Kidney epithelial cell (primary cell): ENCODE results near the gene FAM53C. TPM values are rescaled to one million over a fixed set of nuclear protein-coding genes. Genes with fewer than 3 reads are reported as not detected.

Experiments
- DNase-seq: peaks from one replicate; pipeline ENCODE4 v3.0.0-alpha.2; 2010; ENCODE audit warnings: low read depth
- H3K27me3 ChIP-seq: 2 replicates; pipeline ENCODE4 v1.6.0; 2011; ENCODE audit warnings: low read length; ENCODE audit not compliant: control insufficient read depth, insufficient read depth
- H3K36me3 ChIP-seq: 2 replicates; pipeline ENCODE4 v1.5.1; 2011; ENCODE audit warnings: low read length; ENCODE audit not compliant: control insufficient read depth, insufficient read depth
- H3K4me3 ChIP-seq: 2 replicates; pipeline ENCODE4 v1.5.1; 2011; ENCODE audit warnings: low read depth, mild to moderate bottlenecking, control low read depth, low read length
- total RNA-seq: library from RNA; depleted of rRNA; stranded (reverse); fragments of >200 nt; gene quantifications from 2 replicates; pipeline ENCODE4 v1.2.3, GENCODE V29; 2015
- TF ChIP-seq, protein P1 (sequence below): IDR thresholded peaks from 2 replicates; pipeline ENCODE4 v1.5.1; 2011; ENCODE audit warnings: mild to moderate bottlenecking, moderate library complexity, low read length, control low read depth, inconsistent platforms; ENCODE audit not compliant: insufficient read depth, poor library complexity, severe bottlenecking

The FAM53C gene
- total RNA-seq, 1 donor from 2014 or later = 26.3 TPM

DNA sequence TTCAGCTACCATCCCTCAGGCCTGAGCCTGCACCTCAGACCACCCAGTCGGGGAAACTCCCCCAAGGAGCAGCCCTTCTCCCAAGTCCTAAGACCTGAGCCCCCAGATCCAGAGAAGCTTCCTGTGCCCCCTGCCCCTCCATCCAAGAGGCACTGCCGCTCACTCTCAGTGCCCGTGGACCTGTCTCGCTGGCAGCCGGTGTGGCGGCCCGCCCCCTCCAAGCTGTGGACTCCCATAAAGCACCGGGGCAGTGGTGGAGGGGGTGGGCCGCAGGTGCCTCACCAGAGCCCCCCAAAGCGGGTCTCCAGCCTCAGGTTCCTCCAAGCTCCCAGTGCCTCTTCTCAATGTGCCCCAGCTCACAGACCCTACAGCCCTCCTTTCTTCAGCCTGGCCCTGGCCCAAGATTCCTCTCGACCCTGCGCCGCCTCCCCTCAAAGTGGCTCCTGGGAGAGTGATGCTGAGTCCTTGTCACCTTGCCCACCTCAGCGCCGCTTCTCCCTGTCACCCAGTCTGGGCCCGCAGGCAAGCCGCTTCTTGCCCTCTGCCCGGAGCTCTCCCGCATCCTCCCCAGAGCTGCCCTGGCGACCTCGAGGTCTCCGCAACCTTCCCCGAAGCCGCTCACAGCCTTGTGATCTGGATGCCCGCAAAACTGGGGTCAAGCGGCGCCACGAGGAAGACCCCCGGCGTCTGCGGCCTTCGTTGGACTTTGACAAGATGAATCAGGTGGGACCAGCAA is 7.0 kb downstream of the FAM53C start:
- TF ChIP-seq, protein P1, sequence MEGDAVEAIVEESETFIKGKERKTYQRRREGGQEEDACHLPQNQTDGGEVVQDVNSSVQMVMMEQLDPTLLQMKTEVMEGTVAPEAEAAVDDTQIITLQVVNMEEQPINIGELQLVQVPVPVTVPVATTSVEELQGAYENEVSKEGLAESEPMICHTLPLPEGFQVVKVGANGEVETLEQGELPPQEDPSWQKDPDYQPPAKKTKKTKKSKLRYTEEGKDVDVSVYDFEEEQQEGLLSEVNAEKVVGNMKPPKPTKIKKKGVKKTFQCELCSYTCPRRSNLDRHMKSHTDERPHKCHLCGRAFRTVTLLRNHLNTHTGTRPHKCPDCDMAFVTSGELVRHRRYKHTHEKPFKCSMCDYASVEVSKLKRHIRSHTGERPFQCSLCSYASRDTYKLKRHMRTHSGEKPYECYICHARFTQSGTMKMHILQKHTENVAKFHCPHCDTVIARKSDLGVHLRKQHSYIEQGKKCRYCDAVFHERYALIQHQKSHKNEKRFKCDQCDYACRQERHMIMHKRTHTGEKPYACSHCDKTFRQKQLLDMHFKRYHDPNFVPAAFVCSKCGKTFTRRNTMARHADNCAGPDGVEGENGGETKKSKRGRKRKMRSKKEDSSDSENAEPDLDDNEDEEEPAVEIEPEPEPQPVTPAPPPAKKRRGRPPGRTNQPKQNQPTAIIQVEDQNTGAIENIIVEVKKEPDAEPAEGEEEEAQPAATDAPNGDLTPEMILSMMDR = no peak
- DNase-seq = no peak
- Histone ChIP-seq H3K4me3 (no peak overlapping the region), H3K36me3 (peaks cover 3% of the 10 kb centered on the region), H3K27me3 (no peaks in the 10 kb centered on the region)

DNA sequence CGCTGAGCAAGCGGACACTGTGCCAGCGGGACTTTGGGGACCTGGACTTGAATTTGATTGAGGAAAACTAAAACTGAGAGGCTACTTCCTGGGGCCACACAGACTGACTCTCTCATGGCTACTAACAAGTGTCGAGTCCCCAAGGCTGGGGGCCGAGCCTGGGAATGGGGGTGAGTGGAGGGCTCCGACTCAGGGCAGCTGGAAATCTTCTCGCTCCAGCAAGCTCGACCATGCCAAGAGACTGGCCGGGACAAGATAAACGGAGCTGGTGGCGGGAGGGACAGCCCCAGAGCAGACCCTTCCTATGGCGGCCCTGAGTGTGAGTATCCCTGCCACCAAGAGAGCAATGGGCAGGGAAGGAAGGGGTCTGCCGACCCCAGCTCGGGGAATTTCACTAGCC is 8.8 kb downstream of the FAM53C start:
- H3K27me3 ChIP-seq = no peaks in the 10 kb centered on the region
- DNase-seq = no peak
- H3K36me3 ChIP-seq = no peaks in the 10 kb centered on the region
- TF ChIP-seq, protein P1 = no peak
- no peak overlapping the region for H3K4me3 ChIP-seq

DNA sequence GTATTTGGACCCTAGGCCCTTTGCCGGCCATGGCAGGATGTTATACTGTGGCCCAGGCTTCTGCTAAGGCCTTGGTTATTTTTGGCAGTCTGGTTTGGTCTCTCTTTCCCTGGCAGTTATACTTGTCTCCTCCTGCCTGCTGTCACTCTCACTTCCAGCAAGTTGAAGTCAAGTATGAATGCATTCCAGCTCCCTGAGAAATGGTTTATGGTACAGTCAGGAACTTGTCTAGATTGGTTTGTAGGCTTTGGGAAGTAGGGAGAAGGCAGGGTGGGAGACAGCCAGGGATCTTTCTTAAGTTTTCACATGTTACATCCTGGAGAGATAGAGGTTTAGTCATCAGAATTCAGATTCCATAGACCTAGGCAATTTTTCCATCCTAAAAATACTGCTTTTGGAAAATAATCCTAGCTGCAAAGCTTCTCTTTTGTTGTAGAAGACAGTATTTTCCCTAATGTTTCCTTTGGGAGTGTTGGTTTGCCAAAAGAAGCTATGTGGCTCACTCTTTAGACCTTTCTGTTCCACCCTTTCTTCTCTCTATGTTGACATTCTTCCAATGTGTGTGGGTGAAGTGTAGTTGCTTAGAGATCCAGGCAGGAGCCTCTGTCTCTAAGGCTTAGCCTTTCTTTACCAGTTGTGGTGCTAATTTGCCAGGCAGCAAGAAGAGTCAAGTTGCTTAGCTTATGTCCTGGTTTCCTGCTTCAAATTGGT is 11.9 kb downstream of the FAM53C start:
- Histone ChIP-seq H3K27me3 (no peaks in the 10 kb centered on the region), H3K4me3 (no peak overlapping the region), H3K36me3 (no peaks in the 10 kb centered on the region)
- TF ChIP-seq, protein P1 = no peak
- no peak for DNase-seq

DNA sequence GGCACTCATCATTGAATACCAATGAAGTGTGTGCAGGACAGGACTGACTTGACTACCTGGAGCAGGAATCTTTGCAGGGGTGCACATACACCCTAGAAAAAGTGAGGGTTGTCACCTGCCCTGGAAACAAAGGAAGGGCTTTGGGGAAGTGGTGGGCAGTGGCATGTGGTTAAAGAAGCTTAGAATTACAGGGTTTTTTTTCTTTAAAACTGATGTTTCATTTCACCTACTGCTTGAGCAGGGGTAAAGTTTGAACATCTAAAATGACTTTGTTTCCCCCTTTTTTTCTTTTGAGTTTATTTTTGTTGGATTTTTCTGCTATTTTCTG is 12.5 kb downstream of the FAM53C start:
- DNase-seq = no peak
- TF ChIP-seq, protein P1 = no peak
- Histone ChIP-seq H3K4me3 (no peak overlapping the region), H3K27me3 (no peaks in the 10 kb centered on the region), H3K36me3 (no peaks in the 10 kb centered on the region)

DNA sequence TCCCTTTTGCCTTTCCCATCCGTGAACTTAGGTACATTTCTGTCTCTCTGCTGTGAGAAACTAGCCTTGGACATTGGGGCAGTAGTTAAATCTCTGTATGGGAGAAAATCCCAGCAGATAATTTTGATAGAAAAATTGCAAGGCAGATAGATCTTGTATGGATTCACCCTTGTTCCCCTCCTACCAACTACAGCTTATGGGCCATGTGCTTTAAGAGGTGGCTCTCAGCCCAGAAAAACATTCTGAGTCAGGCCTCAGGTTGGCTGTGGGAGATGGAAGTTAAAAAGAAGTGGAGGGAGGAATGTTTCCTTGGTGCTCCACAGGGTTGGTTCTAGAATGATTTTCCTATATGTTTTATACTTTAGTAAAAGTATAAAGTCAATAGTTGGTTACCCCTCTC is 13.0 kb downstream of the FAM53C start:
- Histone ChIP-seq H3K36me3 (no peaks in the 10 kb centered on the region), H3K27me3 (no peaks in the 10 kb centered on the region), H3K4me3 (no peak overlapping the region)
- no peak for DNase-seq
- TF ChIP-seq, protein P1 = no peak
